ENCODE data around the gene CHKA.

Gene CHKA

DNA sequence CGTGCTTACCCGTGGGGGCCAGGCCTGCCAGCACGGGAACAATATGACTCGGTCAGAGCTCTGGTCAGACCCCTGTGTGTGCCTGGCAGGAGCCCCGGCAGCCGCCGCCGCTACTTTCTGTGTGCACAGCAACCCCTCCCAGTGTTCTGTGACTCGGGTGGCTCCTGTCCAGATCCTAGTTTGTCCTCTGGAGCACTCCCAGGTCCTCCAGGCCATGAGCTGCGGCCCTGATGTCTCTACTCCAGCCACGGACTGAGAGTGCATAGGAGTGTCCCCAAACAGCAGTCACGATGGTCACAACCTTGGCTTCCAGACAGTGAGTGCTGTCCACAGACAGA lies 87.5 kb downstream of the CHKA start:
- no peak for DNase-seq (ENCODE audit: low read depth in 3 of 3, low spot score in 1 of 3)

DNA sequence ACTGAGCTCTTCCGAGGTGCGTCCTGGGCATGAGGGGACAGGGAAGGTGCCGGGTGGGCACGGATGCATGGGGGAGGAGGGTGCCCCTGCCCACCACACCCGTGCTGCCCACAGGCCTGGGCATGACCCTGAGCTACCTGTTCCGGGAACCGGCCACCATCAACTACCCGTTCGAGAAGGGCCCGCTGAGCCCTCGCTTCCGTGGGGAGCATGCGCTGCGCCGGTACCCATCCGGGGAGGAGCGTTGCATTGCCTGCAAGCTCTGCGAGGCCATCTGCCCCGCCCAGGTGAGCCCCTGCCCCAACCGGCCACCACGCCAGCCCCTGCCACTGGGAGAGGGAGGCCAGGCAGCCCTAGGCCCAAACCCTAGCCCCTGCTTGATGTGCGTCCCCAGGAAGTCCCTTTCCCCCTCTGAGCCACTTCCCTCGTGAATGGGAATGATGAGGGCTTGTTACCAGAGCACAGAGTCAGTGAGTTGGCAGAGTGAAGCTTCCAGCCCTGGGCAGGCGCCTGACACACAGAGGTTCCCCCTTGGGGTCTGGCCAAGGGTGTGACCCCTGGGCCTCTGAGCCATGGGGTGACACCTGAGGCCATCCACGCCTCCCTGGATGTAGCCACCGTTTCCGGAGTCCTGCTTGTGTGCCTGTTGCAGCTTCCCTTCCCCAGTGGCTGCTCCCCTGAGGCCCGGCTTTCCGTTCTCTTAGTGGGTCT lies 88.0 kb downstream of the CHKA start:
- no peak for DNase-seq (ENCODE audit: low read depth in 3 of 3, low spot score in 1 of 3)

DNA sequence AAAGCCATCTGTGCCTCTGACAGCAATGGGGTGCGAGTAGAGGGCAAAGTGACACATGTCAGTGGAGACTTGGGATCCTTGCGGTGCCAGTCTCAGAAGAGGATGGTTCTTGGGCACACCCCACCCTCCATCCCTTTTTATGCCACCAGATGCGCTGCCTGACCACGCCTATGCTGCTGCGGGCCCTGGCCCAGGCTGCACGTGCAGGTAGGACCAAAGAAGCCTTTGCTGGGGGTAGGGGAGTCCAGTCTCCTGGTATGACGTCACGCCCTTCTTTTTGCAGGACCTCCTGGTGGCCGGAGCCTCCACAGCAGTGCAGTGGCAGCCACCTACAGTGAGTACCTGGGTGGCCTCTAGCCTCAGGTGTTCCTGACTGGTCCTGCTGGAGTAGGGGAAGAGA lies 89.2 kb downstream of the CHKA start:
- DNase-seq (ENCODE audit: low read depth in 3 of 3, low spot score in 1 of 3), result no peak

DNA sequence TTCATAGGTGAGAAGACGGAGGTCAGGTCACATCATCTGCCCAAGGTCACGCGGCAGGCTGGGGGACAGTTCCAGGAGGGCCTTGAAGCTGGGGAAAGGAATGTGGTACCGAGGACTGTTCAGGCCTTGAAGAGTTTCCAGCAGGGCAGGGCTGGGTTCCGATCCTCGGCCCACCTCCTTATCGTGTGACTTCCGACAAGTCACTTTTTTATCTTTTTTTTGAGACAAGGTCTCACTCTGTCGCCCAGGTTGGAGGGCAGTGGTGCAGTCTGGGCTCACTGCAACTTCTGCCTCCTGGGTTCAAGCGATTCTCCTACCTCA lies 90.1 kb downstream of the CHKA start:
- no peak for DNase-seq (ENCODE audit: low read depth in 3 of 3, low spot score in 1 of 3)

DNA sequence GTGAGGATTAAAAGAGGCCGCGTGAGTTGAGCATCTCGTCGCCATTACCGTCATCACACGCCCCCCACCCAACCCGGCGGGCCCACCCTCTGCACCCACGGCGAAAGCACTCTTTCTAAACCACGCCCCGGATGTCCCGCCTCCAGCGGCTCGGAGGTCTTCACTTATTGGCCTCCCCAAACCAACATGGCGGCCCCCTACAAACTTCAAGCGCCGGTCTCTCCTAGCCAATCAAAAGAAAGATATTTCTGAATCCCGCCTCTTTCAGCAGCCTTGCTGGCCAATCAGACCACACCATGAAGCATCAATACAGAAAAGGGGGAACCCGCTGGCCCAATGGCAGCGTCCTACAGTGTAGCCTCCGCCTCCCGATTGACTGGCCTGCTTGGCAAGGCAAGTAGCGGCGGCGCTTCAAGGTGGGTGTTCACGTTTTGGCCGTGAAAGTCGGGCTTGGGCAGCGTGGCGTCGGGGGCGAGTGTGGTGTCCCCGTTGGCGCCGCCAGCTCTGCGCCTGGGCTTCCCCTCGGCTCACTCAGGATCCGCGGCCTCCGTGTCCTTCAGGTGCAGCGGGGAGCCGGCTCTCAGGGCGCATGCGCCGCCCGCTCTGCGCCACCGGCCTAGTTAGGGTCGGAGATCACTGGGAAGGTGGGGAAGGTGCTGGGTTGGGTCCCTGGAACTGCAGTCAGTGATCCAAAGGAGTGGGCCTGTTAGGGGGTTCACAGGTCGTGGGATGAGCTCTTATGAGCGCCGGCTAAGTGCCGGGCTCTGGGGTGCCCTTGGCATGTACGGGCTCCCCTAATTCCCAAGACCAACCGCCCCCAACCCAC lies 90.7 kb downstream of the CHKA start, which contains the start of gene NDUFS8:
Gene NDUFS8, plus strand, starts transcription at position 364 of the 826 bp plus-strand sequence. CDS start 1,471 bp downstream, outside the sequence.
- peak; percentile 81 to 94 (median 84) for DNase-seq (ENCODE audit: low read depth in 3 of 3, low spot score in 1 of 3)

DNA sequence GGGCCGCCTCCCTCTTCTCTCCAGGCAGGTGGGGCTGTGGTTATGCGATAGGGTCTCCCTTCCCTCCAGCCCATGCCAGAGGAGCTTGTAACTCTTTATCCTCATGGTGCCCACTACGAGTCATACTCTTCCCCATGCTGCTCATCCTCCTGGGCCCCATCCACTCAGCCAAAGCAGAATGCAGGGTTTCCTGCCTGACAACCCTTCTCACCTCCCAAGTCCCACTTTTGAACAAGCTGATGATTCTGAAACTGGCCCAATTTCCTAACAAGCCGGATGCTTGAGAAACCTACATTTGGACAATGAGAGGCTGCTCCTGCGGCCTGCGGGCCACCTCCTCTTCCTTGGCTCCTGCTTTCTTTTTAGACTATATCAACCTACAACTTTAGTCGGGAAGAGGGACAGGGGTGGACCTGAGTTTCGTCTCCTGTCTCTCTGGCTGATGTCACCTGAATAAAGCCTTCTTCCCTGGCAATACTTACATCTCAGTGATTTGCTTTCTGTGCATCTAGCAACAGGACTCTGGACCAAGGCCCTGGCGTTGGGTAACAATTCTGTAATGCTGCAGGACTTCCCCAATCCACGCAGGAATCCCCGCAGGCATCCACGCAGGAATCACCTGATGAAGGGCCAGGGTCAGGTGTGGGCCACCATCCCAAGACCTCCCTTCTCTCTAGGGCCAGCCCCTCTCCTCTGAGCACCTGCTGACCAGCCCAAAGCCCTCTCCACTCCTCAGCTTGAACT lies 92.2 kb downstream of the CHKA start:
- DNase-seq (ENCODE audit: low read depth in 3 of 3, low spot score in 1 of 3), result no peak

DNA sequence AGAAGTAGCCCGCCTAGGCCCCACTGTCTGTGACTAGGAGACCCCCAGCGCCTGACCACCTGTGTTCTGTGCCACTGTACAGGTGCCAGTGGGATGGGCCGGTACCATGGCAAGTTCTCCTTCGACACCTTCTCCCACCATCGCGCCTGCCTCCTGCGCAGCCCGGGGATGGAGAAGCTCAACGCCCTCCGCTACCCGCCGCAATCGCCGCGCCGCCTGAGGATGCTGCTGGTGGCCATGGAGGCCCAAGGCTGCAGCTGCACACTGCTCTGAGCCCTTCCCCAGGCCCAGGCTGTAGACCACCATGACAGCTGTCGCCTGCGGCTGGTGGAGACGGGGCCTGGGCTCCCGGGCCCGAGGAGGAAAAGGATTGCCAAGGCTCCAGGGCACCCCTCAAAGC lies 93.5 kb downstream of the CHKA start:
- no peak for DNase-seq (ENCODE audit: low read depth in 3 of 3, low spot score in 1 of 3)

DNA sequence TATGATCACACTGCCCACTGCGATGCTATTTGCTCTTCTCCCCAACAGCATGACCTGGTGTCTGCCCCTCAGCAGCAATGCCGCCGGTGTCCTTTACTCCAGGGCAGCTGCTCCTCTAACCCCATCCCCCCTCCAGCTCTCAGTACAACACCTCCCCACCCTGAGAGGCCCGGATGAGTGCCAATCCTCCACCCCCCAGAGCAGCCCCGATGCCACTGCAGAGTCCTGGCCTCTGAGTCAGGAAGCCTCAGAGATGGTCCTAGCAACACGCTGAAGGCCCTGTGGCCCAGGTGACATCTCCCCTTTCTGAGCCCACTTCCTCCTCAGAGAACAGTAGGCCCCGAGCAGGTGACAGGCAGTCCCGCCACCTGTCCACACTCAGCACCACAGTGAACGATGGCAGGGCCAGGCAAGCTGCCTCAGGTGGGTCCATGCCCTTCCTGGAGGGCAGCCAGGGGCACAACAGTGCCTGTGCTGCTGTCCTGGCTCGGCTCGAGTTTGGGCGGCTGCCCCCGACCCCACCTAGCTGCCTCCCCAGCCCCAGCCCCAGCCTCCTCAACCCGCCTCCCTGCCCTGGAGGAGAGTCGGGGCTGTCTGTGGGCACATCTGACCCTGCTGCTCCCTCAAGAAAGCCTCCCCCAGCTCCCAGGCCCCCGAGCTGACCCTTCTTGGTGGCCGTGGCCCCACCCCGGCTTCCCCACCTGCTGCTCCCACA lies 94.6 kb downstream of the CHKA start:
- no peak for DNase-seq (ENCODE audit: low read depth in 3 of 3, low spot score in 1 of 3)

DNA sequence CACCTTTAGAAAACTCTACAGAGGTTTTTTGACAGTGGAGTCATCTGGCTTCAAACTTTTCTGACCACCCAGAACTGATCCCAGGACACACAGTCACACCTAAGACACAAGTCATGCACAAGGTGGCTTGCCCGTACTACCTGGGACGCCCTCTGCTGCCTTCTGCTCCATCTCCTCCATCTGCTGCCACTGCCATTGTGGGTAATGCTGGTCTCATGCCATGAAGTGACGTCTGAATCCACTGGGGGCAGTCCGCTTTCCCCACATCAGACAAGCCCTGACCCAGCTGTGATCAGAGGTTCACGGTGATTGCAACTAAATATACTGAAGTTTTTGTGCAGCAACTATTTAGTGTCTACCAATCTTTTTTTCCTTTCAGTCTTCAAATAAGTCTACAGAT lies 96.1 kb downstream of the CHKA start:
- no peak for DNase-seq (ENCODE audit: low read depth in 3 of 3, low spot score in 1 of 3)

DNA sequence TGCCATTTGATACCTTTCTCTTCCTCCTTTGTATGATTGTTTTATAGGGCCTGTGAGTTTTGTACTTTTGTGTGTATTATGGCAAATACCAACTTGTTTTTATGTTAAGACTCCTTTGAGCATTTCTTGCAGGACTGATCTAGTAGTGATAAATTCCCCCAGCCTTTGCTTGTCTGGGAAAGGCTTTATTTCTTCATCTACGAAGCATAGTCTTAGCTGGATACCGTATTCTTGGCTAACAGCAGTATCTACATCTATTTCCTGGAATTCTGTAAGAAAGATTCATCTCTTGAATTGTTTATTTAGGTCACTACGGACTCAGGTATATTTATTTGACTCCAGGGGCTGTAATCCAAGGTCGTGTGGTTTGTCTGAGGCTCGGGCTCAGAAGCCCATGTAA lies 96.7 kb downstream of the CHKA start:
- no peak for DNase-seq (ENCODE audit: low read depth in 3 of 3, low spot score in 1 of 3)

DNA sequence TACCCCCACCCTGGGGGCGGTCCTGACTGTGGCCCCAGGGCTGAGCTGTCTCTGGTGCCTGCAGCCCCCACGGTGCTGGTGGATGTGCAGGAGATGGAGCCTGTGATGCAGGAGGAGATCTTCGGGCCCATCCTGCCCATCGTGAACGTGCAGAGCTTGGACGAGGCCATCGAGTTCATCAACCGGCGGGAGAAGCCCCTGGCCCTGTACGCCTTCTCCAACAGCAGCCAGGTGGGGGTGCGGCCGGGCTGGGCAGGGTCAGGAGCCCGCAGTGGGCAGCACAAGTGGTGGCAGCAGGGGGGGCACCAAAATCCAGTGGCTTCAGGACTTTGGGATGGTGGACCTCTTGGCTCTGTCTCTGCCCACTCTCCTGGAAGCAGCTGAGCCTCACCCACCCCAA lies 98.7 kb downstream of the CHKA start:
- no peak for DNase-seq (ENCODE audit: low read depth in 3 of 3, low spot score in 1 of 3)

DNA sequence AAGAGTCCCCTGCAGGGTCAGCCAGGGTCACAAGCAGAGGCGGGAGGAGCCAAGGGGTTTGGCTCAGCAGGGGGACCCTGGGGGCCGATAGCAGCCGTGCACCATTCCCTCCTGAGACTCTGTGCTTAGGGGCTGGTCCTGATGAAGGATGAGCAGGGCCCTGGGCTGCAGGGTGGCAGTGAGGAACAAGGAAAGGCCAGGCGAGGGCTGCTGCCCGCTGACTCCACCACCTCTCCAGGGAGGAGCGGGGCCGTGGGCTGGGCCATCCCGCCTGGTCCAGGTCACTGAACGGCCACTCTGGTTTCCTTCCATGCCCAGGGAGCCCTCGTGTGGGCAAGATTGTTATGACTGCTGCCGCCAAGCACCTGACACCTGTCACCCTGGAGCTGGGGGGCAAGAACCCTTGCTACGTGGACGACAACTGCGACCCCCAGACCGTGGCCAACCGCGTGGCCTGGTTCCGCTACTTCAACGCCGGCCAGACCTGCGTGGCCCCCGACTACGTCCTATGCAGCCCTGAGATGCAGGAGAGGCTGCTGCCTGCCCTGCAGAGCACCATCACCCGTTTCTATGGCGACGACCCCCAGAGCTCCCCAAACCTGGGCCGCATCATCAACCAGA lies 99.9 kb downstream of the CHKA start:
- no peak for DNase-seq (ENCODE audit: low read depth in 3 of 3, low spot score in 1 of 3)

DNA sequence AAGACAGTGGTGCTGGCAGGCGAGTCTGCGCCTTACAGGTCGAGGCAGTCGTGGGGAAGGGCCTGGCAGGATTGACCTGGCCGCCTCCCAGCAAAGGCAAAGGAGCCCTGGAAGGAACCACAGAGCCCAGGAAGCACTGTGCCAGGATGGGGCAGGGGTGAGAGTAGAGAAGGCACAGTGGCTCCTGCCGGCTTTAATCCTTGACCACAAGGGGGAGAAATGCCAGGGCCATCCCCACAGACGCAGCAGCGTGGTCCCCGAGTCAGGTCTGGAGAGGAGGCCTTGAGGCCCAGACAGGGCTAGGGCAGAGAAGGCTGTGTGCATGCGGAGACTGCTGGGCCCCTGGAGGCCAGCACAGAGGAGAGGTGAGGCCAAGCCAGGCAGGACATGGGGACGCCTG lies 100.6 kb downstream of the CHKA start:
- DNase-seq (ENCODE audit: low read depth in 3 of 3, low spot score in 1 of 3), result no peak

DNA sequence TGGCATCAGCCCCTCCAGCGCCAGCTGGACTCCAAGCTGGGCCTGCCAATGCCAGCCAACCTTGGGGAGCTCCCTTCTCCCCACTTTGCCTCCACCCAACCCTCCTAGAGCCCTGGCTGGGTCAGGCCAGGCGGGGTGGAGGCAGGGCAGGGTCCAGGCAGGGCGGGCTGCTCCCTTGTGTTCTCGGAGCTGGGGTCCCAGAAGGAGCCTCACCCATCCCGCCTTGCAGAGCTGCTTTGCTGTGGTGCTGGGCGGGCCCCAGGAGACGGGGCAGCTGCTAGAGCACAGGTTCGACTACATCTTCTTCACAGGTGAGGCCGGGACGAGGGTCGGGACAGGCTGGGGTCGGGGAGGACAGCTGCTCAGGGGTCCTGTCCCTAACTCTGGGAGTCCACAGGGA lies 101.7 kb downstream of the CHKA start:
- no peak for DNase-seq (ENCODE audit: low read depth in 3 of 3, low spot score in 1 of 3)

DNA sequence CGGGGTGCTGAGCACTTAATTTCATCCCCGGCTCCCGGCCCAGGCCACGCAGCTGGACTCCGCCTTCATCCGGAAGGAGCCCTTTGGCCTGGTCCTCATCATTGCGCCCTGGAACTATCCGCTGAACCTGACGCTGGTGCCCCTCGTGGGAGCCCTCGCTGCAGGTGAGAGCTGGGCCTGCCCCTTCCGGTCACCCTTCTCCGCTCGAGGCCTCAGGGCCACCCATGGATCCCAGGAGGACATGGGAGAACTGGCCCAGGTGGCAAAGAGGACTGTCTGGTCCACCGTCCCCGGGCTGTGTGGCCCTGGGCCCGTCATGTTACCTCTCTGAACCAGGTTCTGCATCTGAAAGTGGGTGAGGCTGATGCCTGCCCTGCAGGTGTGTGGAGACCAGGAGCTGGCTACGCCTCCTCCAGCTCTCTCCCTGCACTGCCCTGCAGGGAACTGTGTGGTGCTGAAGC lies 102.4 kb downstream of the CHKA start:
- no peak for DNase-seq (ENCODE audit: low read depth in 3 of 3, low spot score in 1 of 3)

DNA sequence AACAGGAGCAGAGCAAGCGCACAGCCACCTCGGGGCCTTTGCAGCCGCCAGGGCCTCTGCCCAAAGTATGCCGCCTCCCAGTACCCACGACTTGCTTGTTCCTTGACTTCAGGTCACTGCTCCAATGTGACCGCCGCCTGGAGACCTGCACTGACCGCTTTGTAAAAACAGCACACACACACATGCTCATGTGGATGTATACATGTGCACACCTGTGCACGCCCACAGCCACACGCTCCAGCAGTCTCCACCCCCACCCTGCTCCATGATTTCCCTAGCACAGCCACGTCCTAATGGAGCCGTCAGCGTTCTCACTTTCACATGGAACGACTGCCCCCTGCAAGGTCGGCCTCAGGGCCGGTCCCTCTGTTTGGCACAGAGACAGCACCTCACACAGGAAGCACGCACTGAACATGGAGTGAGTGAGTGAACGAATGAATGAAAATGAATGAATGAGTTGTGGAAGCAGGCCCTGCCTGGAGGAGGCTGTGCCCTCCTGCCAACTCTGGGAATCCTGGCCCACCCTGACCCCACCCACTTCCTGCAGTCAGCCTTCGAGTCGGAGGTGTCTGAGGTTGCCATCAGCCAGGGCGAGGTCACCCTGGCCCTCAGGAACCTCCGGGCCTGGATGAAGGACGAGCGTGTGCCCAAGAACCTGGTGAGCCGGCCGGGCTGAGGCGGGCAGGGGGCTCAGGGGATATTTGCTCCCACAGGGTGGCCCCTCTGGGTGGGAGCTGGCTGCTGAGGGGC lies 103.0 kb downstream of the CHKA start:
- DNase-seq (ENCODE audit: low read depth in 3 of 3, low spot score in 1 of 3), result no peak

DNA sequence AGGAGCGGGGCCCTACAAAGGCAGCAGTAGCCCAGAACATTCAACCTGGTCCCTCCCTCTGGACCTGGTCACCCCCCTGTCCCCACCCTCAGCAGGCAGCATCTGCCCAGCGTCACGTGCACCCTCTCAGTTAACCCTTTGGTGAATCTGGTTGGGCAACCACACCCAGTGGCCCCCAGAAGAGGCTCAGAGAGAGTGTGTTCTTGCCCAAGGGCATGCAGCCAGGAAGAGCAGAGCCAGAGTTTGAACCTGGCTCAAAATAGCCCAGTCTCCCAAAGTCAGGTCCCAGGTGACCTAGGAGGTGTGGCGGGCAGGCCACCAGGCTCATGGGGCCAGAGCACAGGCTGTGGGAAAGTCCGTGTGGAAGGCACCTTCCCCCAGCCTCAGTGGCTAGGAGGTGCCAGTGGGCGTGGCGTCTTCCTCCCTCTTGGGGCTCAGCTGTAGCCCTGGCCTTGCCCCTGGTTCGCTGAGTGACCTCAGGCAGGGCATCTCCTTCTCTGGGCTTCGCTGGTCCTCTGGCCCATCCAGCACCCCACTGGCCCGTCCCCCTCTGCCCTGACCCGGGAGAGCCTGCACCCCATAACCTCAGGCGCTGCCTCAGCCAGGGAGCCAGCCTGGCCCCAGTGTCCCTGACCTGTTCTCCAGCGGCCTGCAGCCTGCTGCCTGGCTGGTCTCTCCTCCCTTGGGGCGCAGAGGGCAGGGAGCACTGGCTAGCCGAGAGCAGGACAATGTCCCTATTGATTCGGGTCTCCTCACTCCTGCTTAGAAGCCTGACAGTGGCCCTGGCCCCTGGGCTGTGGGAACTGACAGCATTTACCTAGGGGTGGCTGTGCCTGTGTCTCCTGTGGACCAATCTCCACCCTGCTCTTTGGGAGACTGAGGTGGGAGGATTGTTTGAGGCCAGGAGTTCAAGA lies 104.0 kb downstream of the CHKA start:
- DNase-seq (ENCODE audit: low read depth in 3 of 3, low spot score in 1 of 3), result no peak

DNA sequence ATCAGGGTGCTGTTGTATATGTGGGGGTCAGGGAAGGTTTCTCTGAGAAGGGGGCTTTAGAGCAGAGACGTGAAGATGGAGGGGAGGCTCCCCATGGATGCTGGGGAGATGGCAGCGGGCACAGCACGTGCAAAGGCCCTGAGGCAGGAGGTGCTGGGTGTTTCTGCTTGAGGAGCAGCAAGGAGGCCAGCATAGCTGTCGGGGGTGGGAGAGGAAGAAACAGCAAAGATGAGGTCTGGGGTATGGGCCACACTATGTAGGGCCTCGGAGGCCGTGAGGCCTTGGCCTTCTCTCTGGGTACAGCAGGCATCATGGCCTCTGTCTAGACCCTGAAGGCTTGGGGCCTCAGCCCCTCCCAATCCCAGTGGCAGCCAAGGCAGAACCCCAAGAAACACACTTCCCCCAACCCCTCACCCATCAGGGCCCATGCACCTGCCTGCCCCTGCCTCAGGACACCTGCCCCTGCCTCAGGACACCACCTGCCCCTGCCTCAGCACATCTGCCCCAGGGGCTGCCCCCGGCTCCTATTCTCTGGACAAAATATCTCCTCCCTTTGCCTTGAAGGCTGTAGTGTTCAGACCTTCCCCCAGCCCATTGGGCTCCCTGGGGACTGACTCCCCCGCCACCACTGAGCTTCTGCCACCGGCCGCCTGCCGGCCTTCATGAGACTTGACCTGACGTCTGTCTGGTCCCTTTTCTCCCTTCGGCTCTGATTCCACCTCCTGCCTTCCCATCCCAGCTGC lies 104.9 kb downstream of the CHKA start:
- DNase-seq (ENCODE audit: low read depth in 3 of 3, low spot score in 1 of 3), result no peak

DNA sequence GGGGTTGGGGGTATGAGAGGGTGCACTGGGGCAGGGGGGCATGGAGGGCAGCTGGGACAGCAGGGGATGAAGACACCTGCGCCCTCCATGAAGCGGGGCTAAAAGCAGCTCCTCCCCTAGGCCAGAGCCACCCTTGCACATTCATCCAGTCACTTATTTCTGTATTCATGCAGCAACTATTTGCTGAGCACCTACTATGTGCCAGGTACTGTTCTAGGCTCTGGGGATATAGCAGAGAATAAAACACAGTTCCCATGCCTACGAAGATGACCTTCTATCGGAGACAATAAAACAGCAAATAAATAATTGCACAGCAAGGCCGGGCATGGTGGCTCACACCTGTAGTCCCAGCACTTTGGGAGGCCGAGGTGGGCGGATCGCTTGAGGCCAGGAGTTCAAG lies 105.7 kb downstream of the CHKA start:
- DNase-seq (ENCODE audit: low read depth in 3 of 3, low spot score in 1 of 3), result no peak
